ENCODE results near the gene FLT1.

- TF ChIP-seq FOXK2 (IDR thresholded peaks at IDR 0.05) (no peak), L3MBTL2 (conservative IDR thresholded peaks at IDR 0.05) (no peak)
These were observed 85.3 kb downstream of the FLT1 start for GRCh38 chr13:28409648-28410047.
